ENCODE measurements around the gene RBP5.

Gene RBP5

DNA sequence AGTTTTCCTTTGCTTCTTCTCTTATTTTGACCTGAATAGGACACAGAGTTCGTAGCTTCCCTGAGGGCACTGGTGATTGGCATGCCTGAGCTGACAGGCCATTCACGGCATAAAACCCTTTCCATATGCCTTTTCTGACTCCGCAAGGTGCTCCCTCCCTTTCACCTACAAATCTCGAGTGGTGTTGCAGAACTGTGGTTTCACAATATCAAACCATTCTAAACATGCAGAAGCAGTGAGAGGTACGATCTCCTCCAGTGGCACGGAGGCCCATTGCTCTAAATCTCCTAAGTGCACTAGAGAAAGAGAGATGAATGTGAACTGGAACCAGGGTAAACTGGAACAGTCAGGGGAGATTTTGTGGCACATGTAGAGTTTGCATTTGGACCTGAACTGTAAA, 25.4 kb upstream of the RBP5 start:
- H3K27me3 Mint-ChIP-seq = no peaks in the 10 kb centered on the region
- no peaks in the 10 kb centered on the region for H3K9me3 Mint-ChIP-seq
- peaks cover 9% of the 10 kb centered on the region for H3K36me3 Mint-ChIP-seq
- no peak overlapping the region for H3K4me3 Mint-ChIP-seq
- no peak overlapping the region for H3K27ac Mint-ChIP-seq
- no peaks in the 10 kb centered on the region for H3K4me1 Mint-ChIP-seq

DNA sequence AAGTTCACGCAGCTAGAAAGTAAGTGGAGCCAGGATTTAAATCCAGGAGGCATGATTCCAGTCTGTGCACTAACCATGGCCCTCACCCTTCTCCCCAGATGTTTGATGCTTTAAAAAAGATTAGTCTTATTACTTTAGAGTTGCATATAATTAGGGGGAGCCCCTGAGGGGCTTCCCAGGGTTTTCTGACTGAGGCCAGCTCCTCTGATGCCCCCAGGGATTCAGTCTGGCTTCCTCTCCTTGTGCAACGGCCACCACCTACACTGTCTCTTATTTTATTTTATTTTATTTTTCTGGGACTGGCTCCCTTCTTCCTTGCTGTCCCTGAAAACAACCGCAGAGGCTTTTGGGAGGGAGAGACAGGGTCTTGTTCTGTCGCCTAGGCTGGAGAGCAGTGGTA, 24.1 kb upstream of the RBP5 start:
- no peaks in the 10 kb centered on the region for H3K4me1 Mint-ChIP-seq
- H3K36me3 Mint-ChIP-seq = peaks cover 9% of the 10 kb centered on the region
- no peaks in the 10 kb centered on the region for H3K9me3 Mint-ChIP-seq
- no peak overlapping the region for H3K4me3 Mint-ChIP-seq
- no peak overlapping the region for H3K27ac Mint-ChIP-seq
- H3K27me3 Mint-ChIP-seq = no peaks in the 10 kb centered on the region

GRCh38 chr12:7151532-7151931, 22.8 kb upstream of the RBP5 start:
- no peak overlapping the region for H3K27ac Mint-ChIP-seq
- H3K4me1 Mint-ChIP-seq = no peaks in the 10 kb centered on the region
- no peak overlapping the region for H3K4me3 Mint-ChIP-seq
- H3K9me3 Mint-ChIP-seq = no peaks in the 10 kb centered on the region
- no peaks in the 10 kb centered on the region for H3K27me3 Mint-ChIP-seq
- H3K36me3 Mint-ChIP-seq = peaks cover 9% of the 10 kb centered on the region

GRCh38 chr12:7150841-7151240, 22.2 kb upstream of the RBP5 start:
- Mint-ChIP-seq H3K4me3 (no peak overlapping the region), H3K9me3 (no peaks in the 10 kb centered on the region), H3K36me3 (peaks cover 8% of the 10 kb centered on the region), H3K27ac (no peak overlapping the region), H3K4me1 (no peaks in the 10 kb centered on the region), H3K27me3 (no peaks in the 10 kb centered on the region)

GRCh38 chr12:7150356-7150755, 21.7 kb upstream of the RBP5 start:
- Mint-ChIP-seq H3K4me1 (no peaks in the 10 kb centered on the region), H3K36me3 (peaks cover 8% of the 10 kb centered on the region), H3K27me3 (no peaks in the 10 kb centered on the region), H3K9me3 (no peaks in the 10 kb centered on the region), H3K4me3 (no peak overlapping the region), H3K27ac (no peak overlapping the region)

GRCh38 chr12:7146906-7147305, 18.2 kb upstream of the RBP5 start:
- Mint-ChIP-seq H3K27me3 (no peaks in the 10 kb centered on the region), H3K4me3 (no peak overlapping the region), H3K9me3 (no peaks in the 10 kb centered on the region), H3K36me3 (peaks cover 8% of the 10 kb centered on the region), H3K4me1 (peaks cover 5% of the 10 kb centered on the region), H3K27ac (no peak overlapping the region)

- no peak overlapping the region for H3K27ac Mint-ChIP-seq
- H3K4me1 Mint-ChIP-seq = peaks cover 6% of the 10 kb centered on the region
- H3K9me3 Mint-ChIP-seq = no peaks in the 10 kb centered on the region
- no peaks in the 10 kb centered on the region for H3K27me3 Mint-ChIP-seq
- peaks cover 8% of the 10 kb centered on the region for H3K36me3 Mint-ChIP-seq
- H3K4me3 Mint-ChIP-seq = no peak overlapping the region
Measured at GRCh38 chr12:7146228-7146627, 17.5 kb upstream of the RBP5 start.

DNA sequence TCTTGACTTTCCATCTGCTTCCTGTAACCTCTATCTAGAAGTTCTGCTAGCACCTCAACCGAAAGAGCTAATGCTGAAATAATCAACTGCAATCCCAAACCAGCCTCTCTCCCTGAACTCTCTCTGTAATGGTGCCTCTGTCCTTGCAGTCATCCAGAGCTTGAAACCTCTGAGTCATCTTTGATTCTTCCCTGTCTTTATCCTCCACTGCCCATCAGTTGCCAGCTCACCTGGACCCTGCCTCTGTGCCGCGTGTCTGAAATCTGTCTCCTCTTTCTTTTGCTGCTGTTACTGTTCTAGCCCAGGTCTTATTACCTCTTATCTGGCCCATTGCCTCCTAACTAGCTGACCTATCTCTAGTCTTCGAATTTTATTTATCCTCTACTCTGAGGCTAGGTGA, 17.0 kb upstream of the RBP5 start:
- Mint-ChIP-seq H3K36me3 (peaks cover 8% of the 10 kb centered on the region), H3K4me3 (no peak overlapping the region), H3K27ac (no peak overlapping the region), H3K9me3 (no peaks in the 10 kb centered on the region), H3K4me1 (peaks cover 6% of the 10 kb centered on the region), H3K27me3 (no peaks in the 10 kb centered on the region)

- Mint-ChIP-seq H3K27me3 (no peaks in the 10 kb centered on the region), H3K4me1 (peaks cover 6% of the 10 kb centered on the region), H3K4me3 (no peak overlapping the region), H3K9me3 (no peaks in the 10 kb centered on the region), H3K36me3 (peaks cover 3% of the 10 kb centered on the region), H3K27ac (no peak overlapping the region)
Measured at GRCh38 chr12:7144414-7145120, 15.9 kb upstream of the RBP5 start.

GRCh38 chr12:7143564-7143963, 14.9 kb upstream of the RBP5 start:
- Mint-ChIP-seq H3K27me3 (no peaks in the 10 kb centered on the region), H3K9me3 (no peaks in the 10 kb centered on the region), H3K27ac (no peak overlapping the region), H3K4me1 (peaks cover 6% of the 10 kb centered on the region), H3K4me3 (no peak overlapping the region), H3K36me3 (peaks cover 8% of the 10 kb centered on the region)

- Mint-ChIP-seq H3K9me3 (no peaks in the 10 kb centered on the region), H3K4me3 (no peak overlapping the region), H3K27ac (peak overlapping the region; percentile 38), H3K4me1 (peaks cover 6% of the 10 kb centered on the region), H3K36me3 (peaks cover 8% of the 10 kb centered on the region), H3K27me3 (no peaks in the 10 kb centered on the region)
Measured at GRCh38 chr12:7142809-7143465, 14.2 kb upstream of the RBP5 start.

DNA sequence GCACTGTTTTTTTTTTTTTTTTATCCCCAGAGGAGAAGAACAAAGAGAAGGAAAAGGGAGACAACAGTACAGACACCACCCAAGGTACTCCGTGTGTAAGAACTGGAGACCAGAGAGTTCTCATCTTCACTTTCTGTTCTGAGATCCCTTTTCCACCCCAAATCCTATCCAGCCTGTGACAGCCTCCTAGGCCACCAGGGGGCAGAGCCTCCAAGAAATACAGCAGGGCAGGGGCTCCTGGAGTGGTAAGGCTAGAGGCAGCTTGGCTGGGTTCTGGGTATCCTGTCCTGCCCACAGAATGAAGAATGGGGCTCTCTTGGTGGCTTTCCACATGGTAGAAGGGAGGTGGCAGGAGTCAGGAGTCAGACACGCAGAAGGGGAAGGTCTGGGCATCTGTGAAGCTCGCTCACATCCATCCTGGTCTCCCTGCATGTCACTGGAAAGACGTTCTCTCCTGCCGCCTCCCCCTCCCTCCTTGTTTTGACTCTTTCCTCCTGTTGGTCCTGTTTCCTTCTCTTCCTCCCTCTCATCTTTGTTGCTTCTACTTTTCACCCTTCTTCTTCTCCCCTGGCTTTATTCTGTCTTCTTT, 13.5 kb upstream of the RBP5 start:
- Mint-ChIP-seq H3K36me3 (peaks cover 8% of the 10 kb centered on the region), H3K4me1 (peaks cover 6% of the 10 kb centered on the region), H3K27ac (no peak overlapping the region), H3K27me3 (no peaks in the 10 kb centered on the region), H3K4me3 (no peak overlapping the region), H3K9me3 (no peaks in the 10 kb centered on the region)

GRCh38 chr12:7141351-7142005, 12.8 kb upstream of the RBP5 start:
- Mint-ChIP-seq H3K27ac (no peak overlapping the region), H3K4me1 (peaks cover 6% of the 10 kb centered on the region), H3K27me3 (no peaks in the 10 kb centered on the region), H3K9me3 (no peaks in the 10 kb centered on the region), H3K36me3 (peaks cover 8% of the 10 kb centered on the region), H3K4me3 (no peak overlapping the region)

DNA sequence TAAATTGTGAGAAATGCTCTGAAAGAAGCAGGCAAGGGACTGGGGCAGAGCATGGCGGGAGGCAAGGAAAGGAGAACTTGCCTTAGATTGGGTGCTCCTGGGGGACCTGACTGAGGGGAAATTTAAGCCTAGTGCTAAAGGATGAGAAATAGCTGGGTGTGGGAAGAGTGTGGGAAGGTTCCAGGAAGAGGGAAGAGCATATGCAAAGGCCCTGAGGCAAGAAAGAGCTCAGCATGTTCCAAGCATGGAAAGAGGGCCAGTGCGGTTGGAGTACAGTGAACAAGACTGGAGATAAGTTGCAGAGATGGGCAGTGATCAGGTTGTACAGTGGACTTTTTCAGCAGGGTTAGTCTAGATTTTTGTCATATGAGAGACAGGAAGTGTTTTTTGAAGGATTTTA, 10.5 kb upstream of the RBP5 start:
- Mint-ChIP-seq H3K27ac (no peak overlapping the region), H3K27me3 (no peaks in the 10 kb centered on the region), H3K4me3 (no peak overlapping the region), H3K36me3 (peaks cover 8% of the 10 kb centered on the region), H3K9me3 (no peaks in the 10 kb centered on the region), H3K4me1 (peaks cover 6% of the 10 kb centered on the region)

DNA sequence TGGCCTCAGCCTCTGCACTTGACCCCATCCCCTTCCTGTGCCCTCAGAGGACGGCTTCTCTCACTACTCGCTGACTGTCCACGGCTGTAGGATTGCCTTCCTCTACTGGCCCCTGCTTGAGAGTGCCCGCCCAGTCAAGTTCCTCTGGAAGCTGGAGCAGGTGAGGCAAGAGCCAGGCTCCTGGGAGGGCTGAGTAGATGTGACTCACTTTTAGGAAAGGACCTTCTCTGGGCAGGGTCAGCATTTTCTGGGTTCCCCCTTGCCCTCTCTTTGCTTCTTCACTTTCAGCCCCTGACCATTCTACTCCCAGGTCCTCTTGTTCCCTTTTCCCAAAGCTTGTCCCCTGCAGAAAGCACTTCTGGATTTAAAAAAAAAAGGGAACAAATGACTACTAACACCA, 9.2 kb upstream of the RBP5 start:
- Mint-ChIP-seq H3K36me3 (peaks cover 8% of the 10 kb centered on the region), H3K9me3 (no peaks in the 10 kb centered on the region), H3K4me1 (peaks cover 6% of the 10 kb centered on the region), H3K4me3 (no peak overlapping the region), H3K27ac (no peak overlapping the region), H3K27me3 (no peaks in the 10 kb centered on the region)

DNA sequence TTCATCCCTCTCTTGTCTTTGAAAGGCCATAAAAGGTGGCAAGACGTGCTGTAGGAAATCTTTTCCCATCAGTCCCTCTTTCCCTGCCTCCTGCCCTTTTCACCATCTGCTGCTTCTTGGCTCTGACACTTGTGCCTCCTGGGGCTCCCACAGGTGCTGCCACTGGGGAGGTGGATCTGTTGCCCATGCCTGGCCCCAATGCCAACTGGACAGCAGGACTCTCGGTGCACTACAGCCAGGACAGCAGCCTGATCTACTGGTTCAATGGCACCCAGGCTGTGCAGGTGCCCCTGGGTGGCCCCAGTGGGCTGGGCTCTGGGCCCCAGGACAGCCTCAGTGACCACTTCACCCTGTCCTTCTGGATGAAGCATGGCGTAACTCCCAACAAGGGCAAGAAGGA, 8.0 kb upstream of the RBP5 start:
- Mint-ChIP-seq H3K4me1 (peaks cover 10% of the 10 kb centered on the region), H3K36me3 (peaks cover 8% of the 10 kb centered on the region), H3K9me3 (no peaks in the 10 kb centered on the region), H3K27ac (no peak overlapping the region), H3K4me3 (no peak overlapping the region), H3K27me3 (no peaks in the 10 kb centered on the region)
